HepG2 (cell line): ENCODE results near the gene SYT8. TPM values are rescaled to one million over a fixed set of nuclear protein-coding genes. Genes with fewer than 3 reads are reported as not detected.

Source experiments
- CBX5 ChIP-seq: sonication (generic); formaldehyde crosslinking; IDR thresholded peaks from 2 replicates; pipeline ENCODE4 v1.4.0; 2020; ENCODE audit warnings: missing genetic modification reagents, borderline replicate concordance
- ETV5 ChIP-seq: IDR thresholded peaks from 2 replicates; pipeline ENCODE4 v1.6.1; 2018; ENCODE audit warnings: missing biosample characterization, missing genetic modification reagents, inconsistent platforms, borderline replicate concordance
- FOXO1 ChIP-seq: sonication (generic); formaldehyde crosslinking; IDR thresholded peaks from 2 replicates; pipeline ENCODE4 v1.4.0; 2020; ENCODE audit warnings: missing genetic modification reagents
- KAT2B ChIP-seq: fragments of 150-350 bp; IDR thresholded peaks from 2 replicates; pipeline ENCODE4 v1.6.1; 2014; ENCODE audit warnings: low read depth, low read length, borderline replicate concordance
- MAFF ChIP-seq: IDR thresholded peaks from 2 replicates; pipeline ENCODE4 v1.6.1; 2011; ENCODE audit warnings: low read depth, low read length, improper control_type of control experiment
- MEIS2 ChIP-seq: sonication (generic); formaldehyde crosslinking; IDR thresholded peaks from 2 replicates; pipeline ENCODE4 v1.9.0; 2021; ENCODE audit warnings: mild to moderate bottlenecking, missing genetic modification reagents
- MTA1 ChIP-seq: sonication (generic); formaldehyde crosslinking; IDR thresholded peaks from 2 replicates; pipeline ENCODE4 v1.4.0; 2020; ENCODE audit warnings: missing genetic modification reagents, mild to moderate bottlenecking, borderline replicate concordance
- MYNN ChIP-seq: sonication (generic); formaldehyde crosslinking; IDR thresholded peaks from 2 replicates; pipeline ENCODE4 v1.4.0; 2020; ENCODE audit warnings: mild to moderate bottlenecking, low read depth, missing genetic modification reagents
- PBX2 ChIP-seq: IDR thresholded peaks from 2 replicates; pipeline ENCODE4 v1.6.1; 2016; ENCODE audit warnings: control low read depth
- PHF21A ChIP-seq: sonication (generic); formaldehyde crosslinking; IDR thresholded peaks from 2 replicates; pipeline ENCODE4 v1.5.0; 2020; ENCODE audit warnings: mild to moderate bottlenecking, missing genetic modification reagents
- RARA ChIP-seq: IDR thresholded peaks from 2 replicates; pipeline ENCODE4 v1.6.1; 2016; ENCODE audit warnings: missing genetic modification reagents, missing compliant biosample characterization
- SCMH1 ChIP-seq: sonication (generic); formaldehyde crosslinking; IDR thresholded peaks from 2 replicates; pipeline ENCODE4 v1.9.0; 2021; ENCODE audit warnings: missing genetic modification reagents, mild to moderate bottlenecking, borderline replicate concordance
- SMAD3 ChIP-seq: sonication (generic); formaldehyde crosslinking; IDR thresholded peaks from 2 replicates; pipeline ENCODE4 v1.4.0; 2020; ENCODE audit warnings: missing genetic modification reagents
- ZBTB44 ChIP-seq: sonication (generic); formaldehyde crosslinking; IDR thresholded peaks from 2 replicates; pipeline ENCODE4 v1.4.0; 2020; ENCODE audit warnings: missing genetic modification reagents
- ZNF10 ChIP-seq: sonication (generic); formaldehyde crosslinking; IDR thresholded peaks from 2 replicates; pipeline ENCODE4 v1.4.0; 2020; ENCODE audit warnings: mild to moderate bottlenecking, low read depth, missing genetic modification reagents, borderline replicate concordance
- ZNF609 ChIP-seq: sonication (generic); formaldehyde crosslinking; IDR thresholded peaks from 2 replicates; pipeline ENCODE4 v1.4.0; 2020; ENCODE audit warnings: mild to moderate bottlenecking, missing genetic modification reagents, borderline replicate concordance
- polyA plus RNA-seq, 8 experiments: library from polyadenylated mRNA; depleted of rRNA in 3 of 8; stranded (reverse) in 7 of 8; unstranded in 1 of 8; fragments of >200 nt; fragmentation: Illumina TruSeq in 4 of 8; extraction: Trizol in 4 of 8; gene quantifications; 2 replicates each; pipeline versions ENCODE4 v1.2.1 to v1.2.3, GENCODE V29; 2011 to 2016; ENCODE audit warnings: low read depth in 4 of 8, missing spikeins in 1 of 8, mixed read lengths in 1 of 8; ENCODE audit not compliant: insufficient read depth in 1 of 8
- total RNA-seq, 5 experiments: library from RNA; depleted of rRNA; stranded (reverse); fragments of >200 nt; fragmentation: Illumina TruSeq; extraction: Trizol; gene quantifications; 2 replicates each; pipeline ENCODE4 v1.2.3, GENCODE V29; 2016; ENCODE audit warnings: low read depth in 1 of 5
- TF ChIP-seq, protein P1 (sequence below): sonication (generic); formaldehyde crosslinking; IDR thresholded peaks from 2 replicates; pipeline ENCODE4 v1.5.1; 2020; ENCODE audit warnings: mild to moderate bottlenecking, missing genetic modification reagents

SYT8 gene
- total and polyA plus RNA-seq, 2 of the 13 experiments (the other 11 are each of a cell fraction or from before 2014, with no cell fraction given): 0.60 to 2.3 TPM

- TF ChIP-seq ZBTB44 (CRISPR knock-in tag) (no peak), MYNN (CRISPR knock-in tag) (no peak), KAT2B (peak; percentile 21; the same call in 1 of the 2 replicates), MEIS2 (peak; percentile 100), SCMH1 (CRISPR knock-in tag) (no peak), ZNF609 (peak; percentile 94), CBX5 (CRISPR knock-in tag) (peak; percentile 71; the same call in 1 of the 2 replicates), ZNF10 (CRISPR knock-in tag) (no peak), RARA (CRISPR knock-in tag) (peak; percentile 96), MTA1 (CRISPR knock-in tag) (peak; percentile 99), PBX2 (CRISPR knock-in tag) (0 out of 2 replicates have a peak, but pooled peaks have one; percentile 48), PHF21A (CRISPR knock-in tag) (peak; percentile 97), FOXO1 (CRISPR knock-in tag) (peak; percentile 94), MAFF (no peak), SMAD3 (CRISPR knock-in tag) (peak; percentile 84; the same call in 1 of the 2 replicates), ETV5 (CRISPR knock-in tag) (peak; percentile 99)
- TF ChIP-seq, protein P1, sequence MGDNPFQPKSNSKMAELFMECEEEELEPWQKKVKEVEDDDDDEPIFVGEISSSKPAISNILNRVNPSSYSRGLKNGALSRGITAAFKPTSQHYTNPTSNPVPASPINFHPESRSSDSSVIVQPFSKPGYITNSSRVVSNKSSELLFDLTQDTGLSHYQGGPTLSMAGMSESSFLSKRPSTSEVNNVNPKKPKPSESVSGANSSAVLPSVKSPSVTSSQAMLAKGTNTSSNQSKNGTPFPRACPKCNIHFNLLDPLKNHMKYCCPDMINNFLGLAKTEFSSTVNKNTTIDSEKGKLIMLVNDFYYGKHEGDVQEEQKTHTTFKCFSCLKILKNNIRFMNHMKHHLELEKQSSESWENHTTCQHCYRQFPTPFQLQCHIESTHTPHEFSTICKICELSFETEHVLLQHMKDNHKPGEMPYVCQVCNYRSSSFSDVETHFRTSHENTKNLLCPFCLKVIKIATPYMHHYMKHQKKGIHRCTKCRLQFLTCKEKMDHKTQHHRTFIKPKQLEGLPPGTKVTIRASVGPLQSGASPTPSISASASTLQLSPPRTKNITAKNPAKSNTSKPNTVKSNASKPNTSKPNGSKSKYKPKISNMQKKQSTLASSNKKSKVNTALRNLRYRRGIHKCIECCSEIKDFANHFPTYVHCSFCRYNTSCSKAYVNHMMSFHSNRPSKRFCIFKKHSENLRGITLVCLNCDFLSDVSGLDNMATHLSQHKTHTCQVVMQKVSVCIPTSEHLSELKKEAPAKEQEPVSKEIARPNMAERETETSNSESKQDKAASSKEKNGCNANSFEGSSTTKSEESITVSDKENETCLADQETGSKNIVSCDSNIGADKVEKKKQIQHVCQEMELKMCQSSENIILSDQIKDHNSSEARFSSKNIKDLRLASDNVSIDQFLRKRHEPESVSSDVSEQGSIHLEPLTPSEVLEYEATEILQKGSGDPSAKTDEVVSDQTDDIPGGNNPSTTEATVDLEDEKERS (CRISPR knock-in tag): peak; percentile 93; the same call in 1 of the 2 replicates
These were observed 7.6 kb downstream of the SYT8 start (continued) for GRCh38 chr11:1842149-1843097.
